ENCODE data around the gene BEST3. TPM values are rescaled to one million over a fixed set of nuclear protein-coding genes. Genes with fewer than 3 reads are reported as not detected.

BEST3 gene
- total and polyA plus RNA-seq, 2 of the 4 experiments (the other 2 are of a cell fraction) = under 0.01 to 0.07 TPM

- no peak overlapping the region for H3K4me2 ChIP-seq (ENCODE audit: low read depth, low read length)
- H3K4ac ChIP-seq (ENCODE audit: low read depth, low read length) = no peak overlapping the region
- no peak overlapping the region for H4K5ac ChIP-seq (ENCODE audit: low read depth, low read length)
- no peak overlapping the region for H2AK9ac ChIP-seq (replicated peaks; ENCODE audit: low read depth, low read length, poor library complexity)
- H2AFZ ChIP-seq (replicated peaks; ENCODE audit: low read length, poor library complexity) = no peak overlapping the region
- ChIA-PET POLR2A (ENCODE audit: unreplicated experiment) (interaction anchor here (0.7 kb wide), 1 partner anchor 80 kb away, joined by 3 read pairs; no protein-coding TSS in a partner anchor), CTCF (interaction anchor here (0.6 kb wide), 2 partner anchors 18 to 279 kb away, joined by 3 read pairs; no protein-coding TSS in a partner anchor)
- no peak overlapping the region for H4K91ac ChIP-seq (ENCODE audit: insufficient read depth, low read depth, low read length)
- intact Hi-C loops (cut with micrococcal nuclease) = no loop called here
- H3K18ac ChIP-seq (ENCODE audit: low read depth, low read length) = no peak overlapping the region
- 0 out of 2 replicates have a peak, but pooled peaks have one; percentile 33 for TF ChIP-seq CEBPB (IDR thresholded peaks at IDR 0.05; ENCODE audit: low read depth, low read length)
- no peak for TF ChIP-seq NFE2L2 (IDR thresholded peaks at IDR 0.05; ENCODE audit: low read depth, low read length)
- H2BK15ac ChIP-seq (ENCODE audit: low read depth, low read length) = no peak overlapping the region
- no peaks in the 10 kb centered on the region for H3K79me1 ChIP-seq (ENCODE audit: low read depth in 1 of 2, low read length in 2 of 2)
- H3K36me3 ChIP-seq (ENCODE audit: control insufficient read depth, insufficient read depth, low read length) = no peaks in the 10 kb centered on the region
- H2AK5ac ChIP-seq (ENCODE audit: low read depth, low read length) = no peak overlapping the region
- H2BK5ac ChIP-seq (ENCODE audit: low read depth, low read length, poor library complexity, severe bottlenecking) = no peak overlapping the region
- DNase-seq (no peak), ATAC-seq (ENCODE audit: low read depth) (no peak)
- no TSS peak for BruUV-seq (replicated peaks)
- H3K9me3 ChIP-seq (ENCODE audit: control insufficient read depth, insufficient read depth, low read length) = no peaks in the 10 kb centered on the region
- WGBS, 2 experiments (ENCODE audit: extremely low coverage in 2 of 2, insufficient read length in 1 of 2) = no CpG with 5 or more reads among the region's 2 CpGs
- no peak overlapping the region for H3K56ac ChIP-seq (ENCODE audit: extremely low read depth, insufficient read depth, low read length)
- H3K4me3 ChIP-seq (ENCODE audit: insufficient read depth, low read depth, low read length) = no peak overlapping the region
- H3K23ac ChIP-seq (ENCODE audit: low read depth, low read length) = no peak overlapping the region
- H4K8ac ChIP-seq (ENCODE audit: low read depth in 2 of 2, low read length in 2 of 2) = no peak overlapping the region
- peaks cover 2% of the 10 kb centered on the region; the same call in 1 of the 2 replicates for H3K4me1 ChIP-seq (ENCODE audit: control insufficient read depth, insufficient read depth, low read length)
- H2BK120ac ChIP-seq (ENCODE audit: low read depth, low read length) = no peak overlapping the region
- H2BK20ac ChIP-seq (ENCODE audit: low read depth, low read length) = no peak overlapping the region
- dilution Hi-C loops (cut with HindIII; ENCODE audit: low sequenced_read_pairs, unreplicated experiment) = no loop called here
- in situ Hi-C loops (cut with MboI; ENCODE audit: low sequenced_read_pairs) = no loop called here
- no peaks in the 10 kb centered on the region for H3K9me1 ChIP-seq (ENCODE audit: insufficient read depth, low read length)
- H3K14ac ChIP-seq (replicated peaks; ENCODE audit: low read depth, low read length) = no peak overlapping the region
- no peaks in the 10 kb centered on the region for H4K20me1 ChIP-seq (ENCODE audit: insufficient read depth, low read length)
- no peak overlapping the region for H3K9ac ChIP-seq (ENCODE audit: low read depth, low read length)
- H3K27ac ChIP-seq (ENCODE audit: insufficient read depth, low read length) = no peak overlapping the region
- H3K27me3 ChIP-seq (ENCODE audit: control insufficient read depth, insufficient read depth, low read length) = no peaks in the 10 kb centered on the region; the same call in 1 of the 2 replicates
Measured at GRCh38 chr12:69682110-69682755, 16.9 kb downstream of the BEST3 start.

Data from IMR-90 (cell line).